K562 (cell line): ENCODE results near the gene DRG1. TPM values are rescaled to one million over a fixed set of nuclear protein-coding genes. Genes with fewer than 3 reads are reported as not detected.

Experiments used
- ATAC-seq: fragments of 200-7000 bp; cut with Tn5 transposase; 3 replicates; pipeline ENCODE4 v1.9.1; 2020; ENCODE audit warnings: moderate library complexity
- BruUV-seq: library from RNA; stranded (reverse); fragments of 400-500 nt; replicated peaks from 2 replicates; lab custom pipeline; 2021; lab: Mats Ljungman, UMichigan
- CTCF ChIA-PET: fragments of 300-600 bp; formaldehyde crosslinking; extraction: SDS; loops from one replicate; lab custom pipeline; 2021; ENCODE audit warnings: low intra/inter-chr PET ratio; lab: Yijun Ruan, JAX
- POLR2A ChIA-PET: fragments of 300-600, 350-650 bp; sonication (Branson Sonifier 250); formaldehyde crosslinking; extraction: SDS; loops from one replicate; lab custom pipeline; 2021; ENCODE audit warnings: antibody characterized with exemption, inconsistent platforms; lab: Yijun Ruan, JAX
- DNase-seq, 4 experiments: peaks; one replicate each; pipeline versions ENCODE4 v3.0.0 to v3.0.0-alpha.2; 2011 to 2018; ENCODE audit warnings: low spot score in 3 of 4, mixed read lengths in 3 of 4; ENCODE audit errors: extremely low read depth in 1 of 4
- FAIRE-seq: peaks from 2 replicates; lab custom pipeline; 2011; peaks lifted over from hg19 to GRCh38; lab: Jason Lieb, UNC
- H2AFZ ChIP-seq: 2 replicates; pipeline ENCODE4 v1.6.0; 2011; ENCODE audit warnings: low read depth, low read length, control low read depth, inconsistent platforms
- H3K27ac ChIP-seq: fragments of 200-600 bp; 3 replicates; pipeline ENCODE4 v1.8.0; 2011; ENCODE audit warnings: low read depth, mild to moderate bottlenecking, control low read depth, inconsistent platforms, low read length, moderate library complexity, mixed read lengths; ENCODE audit errors: extremely low read depth
- H3K27me3 ChIP-seq, 2 experiments: fragments of 300-600 bp in 1 of 2; 2 replicates in 1 of 2; 3 replicates in 1 of 2; pipeline versions ENCODE4 v1.6.0 to v1.8.0; 2011; ENCODE audit warnings: inconsistent platforms in 2 of 2, low read length in 2 of 2, mild to moderate bottlenecking in 1 of 2, mixed read lengths in 1 of 2, moderate library complexity in 1 of 2; ENCODE audit not compliant: control insufficient read depth in 2 of 2, insufficient read depth in 2 of 2
- H3K36me3 ChIP-seq: fragments of 300-600 bp; 3 replicates; pipeline ENCODE4 v1.8.0; 2011; ENCODE audit warnings: mild to moderate bottlenecking, low read length, inconsistent platforms; ENCODE audit not compliant: control insufficient read depth, insufficient read depth
- H3K4me1 ChIP-seq, 2 experiments: fragments of 200-600 bp in 1 of 2; replicated peaks in 1 of 2; 2 replicates in 1 of 2; 3 replicates in 1 of 2; pipeline versions ENCODE4 v1.5.1 to v1.8.0; 2011; ENCODE audit warnings: inconsistent platforms in 2 of 2, low read length in 2 of 2, mild to moderate bottlenecking in 1 of 2, mixed read lengths in 1 of 2, moderate library complexity in 1 of 2; ENCODE audit not compliant: control insufficient read depth in 2 of 2, insufficient read depth in 2 of 2
- H3K4me2 ChIP-seq: 2 replicates; pipeline ENCODE4 v1.6.1; 2011; ENCODE audit warnings: low read length, control low read depth, inconsistent platforms, mixed read lengths; ENCODE audit not compliant: insufficient read depth
- H3K4me3 ChIP-seq: fragments of 200-600 bp; sonication (generic), shearing (Covaris generic); 2 replicates; pipeline ENCODE4 v1.5.1; 2016; ENCODE audit warnings: control low read depth, inconsistent platforms
- H3K79me2 ChIP-seq: fragments of 200-600 bp; 3 replicates; pipeline ENCODE4 v1.8.0; 2011; ENCODE audit warnings: low read length, inconsistent platforms; ENCODE audit not compliant: control insufficient read depth, insufficient read depth
- H3K9ac ChIP-seq, 2 experiments: 2 replicates each; pipeline versions ENCODE4 v1.6.0 to v1.6.1; 2011; ENCODE audit warnings: low read depth in 2 of 2, low read length in 2 of 2, control low read depth in 1 of 2, inconsistent platforms in 1 of 2, mild to moderate bottlenecking in 1 of 2, mixed read lengths in 1 of 2; ENCODE audit not compliant: insufficient read depth in 1 of 2
- H3K9me1 ChIP-seq: one replicate; pipeline ENCODE4 v1.6.0; 2011; ENCODE audit warnings: inconsistent platforms, mild to moderate bottlenecking, low read length, moderate library complexity; ENCODE audit not compliant: control insufficient read depth, insufficient read depth
- H3K9me3 ChIP-seq: replicated peaks from 2 replicates; pipeline ENCODE4 v1.5.1; 2011; ENCODE audit warnings: low read depth, low read length, inconsistent platforms; ENCODE audit not compliant: control insufficient read depth, insufficient read depth
- H4K20me1 ChIP-seq: replicated peaks from 2 replicates; pipeline ENCODE4 v1.6.1; 2011; ENCODE audit warnings: low read length, inconsistent platforms, mixed read lengths; ENCODE audit not compliant: control insufficient read depth, insufficient read depth
- C11orf30 ChIP-seq: fragments of 450-650 bp; IDR thresholded peaks from 2 replicates; pipeline ENCODE4 v1.6.1; 2016; ENCODE audit warnings: low read depth, mild to moderate bottlenecking
- CBX1 ChIP-seq: sonication (generic); IDR thresholded peaks from 2 replicates; pipeline ENCODE4 v1.6.1; 2016; ENCODE audit warnings: antibody characterized with exemption, low read depth, mild to moderate bottlenecking
- CBX8 ChIP-seq: fragments of 200-600 bp; sonication (generic); IDR thresholded peaks from 2 replicates; pipeline ENCODE4 v1.6.1; 2012; ENCODE audit warnings: borderline replicate concordance, mixed run types, low read depth, mild to moderate bottlenecking, moderate library complexity, mixed read lengths, low read length, control low read depth, inconsistent platforms; ENCODE audit not compliant: poor library complexity, severe bottlenecking; ENCODE audit errors: extremely low read depth
- GTF2F1 ChIP-seq: IDR thresholded peaks from 2 replicates; pipeline ENCODE4 v1.6.1; 2011; ENCODE audit warnings: low read depth, low read length, improper control_type of control experiment
- HDAC2 ChIP-seq: fragments of 450-650 bp; IDR thresholded peaks from 2 replicates; pipeline ENCODE4 v1.6.1; 2016; ENCODE audit warnings: mild to moderate bottlenecking
- HDAC3 ChIP-seq: fragments of 450-650 bp; IDR thresholded peaks from 2 replicates; pipeline ENCODE4 v1.6.1; 2018; ENCODE audit warnings: borderline replicate concordance, mild to moderate bottlenecking, moderate library complexity; ENCODE audit not compliant: partially characterized antibody
- HIVEP1 ChIP-seq: fragments of 250-450 bp; sonication (Bioruptor Pico); IDR thresholded peaks from 2 replicates; pipeline ENCODE4 v1.4.0; 2020; ENCODE audit warnings: mild to moderate bottlenecking
- HMG20B ChIP-seq: fragments of 250-450 bp; sonication (Bioruptor Pico); IDR thresholded peaks from 2 replicates; pipeline ENCODE4 v1.5.0; 2021; ENCODE audit warnings: mild to moderate bottlenecking
- HNRNPH1 ChIP-seq: fragments of 200-400 bp; formaldehyde crosslinking; optimal IDR thresholded peaks from 2 replicates; pipeline ENCODE3; 2017; ENCODE audit warnings: low read depth, mild to moderate bottlenecking, low read length, moderate library complexity
- MAFK ChIP-seq: IDR thresholded peaks from 2 replicates; pipeline ENCODE4 v1.6.1; 2011; ENCODE audit warnings: low read length, improper control_type of control experiment
- RBM14 ChIP-seq: fragments of 200-400 bp; formaldehyde crosslinking; IDR thresholded peaks from 2 replicates; pipeline ENCODE4 v1.6.1; 2018; ENCODE audit warnings: low read depth, mild to moderate bottlenecking, low read length, moderate library complexity, borderline replicate concordance; ENCODE audit not compliant: insufficient read depth
- STAT5B ChIP-seq: fragments of 250-450 bp; sonication (Bioruptor Pico); IDR thresholded peaks from 2 replicates; pipeline ENCODE4 v1.8.0; 2021; ENCODE audit warnings: mild to moderate bottlenecking, inconsistent platforms
- ZNF143 ChIP-seq: sonication (generic); formaldehyde crosslinking; IDR thresholded peaks from 2 replicates; pipeline ENCODE4 v1.9.0; 2022; ENCODE audit warnings: mild to moderate bottlenecking, missing genetic modification reagents
- ZNF75A ChIP-seq: fragments of 450-650 bp; formaldehyde crosslinking; IDR thresholded peaks from 2 replicates; pipeline ENCODE4 v1.4.0; 2020; ENCODE audit warnings: mild to moderate bottlenecking
- WGBS: fragments of 100-300 bp; shearing (Covaris generic); methylation state at CpG from one replicate; pipeline ENCODE4 v1.1.6; 2016; ENCODE audit warnings: low coverage, mixed read lengths; ENCODE audit not compliant: insufficient coverage; ENCODE audit errors: missing lambda C conversion rate; 5-methylcytosine and 5-hydroxymethylcytosine counted together
- in situ Hi-C: fragments of 300-500 bp; cut with MboI; formaldehyde crosslinking; loops from 4 replicates; pipeline ENCODE4 v1.15.0; 2018; ENCODE audit warnings: inconsistent platforms, mixed read lengths
- intact Hi-C: fragments of 100-400 bp; cut with micrococcal nuclease; formaldehyde crosslinking; loops from 2 replicates; pipeline ENCODE4 v1.14.2; 2022
- polyA plus RNA-seq, 8 experiments: library from polyadenylated mRNA; depleted of rRNA in 4 of 8; stranded (reverse) in 5 of 8; unstranded in 3 of 8; fragments of >200 nt; fragmentation: Nextera tagmentation in 2 of 8; fragmentation: Illumina TruSeq in 1 of 8; extraction: Ambion mirVana in 2 of 8; extraction: Trizol in 1 of 8; gene quantifications; 2 replicates each; pipeline versions ENCODE4 v1.2.1 to v1.2.3, GENCODE V29; 2011 to 2014; ENCODE audit warnings: inconsistent platforms in 1 of 8, missing spikeins in 1 of 8
- total RNA-seq, 7 experiments: library from RNA; depleted of rRNA in 6 of 7; stranded (reverse); fragments of >200 nt in 6 of 7; fragmentation: Illumina TruSeq in 2 of 7; extraction: Trizol in 2 of 7; gene quantifications; 2 replicates each; pipeline versions ENCODE4 v1.2.1 to v1.2.3, GENCODE V29; 2011 to 2021; ENCODE audit warnings: low replicate concordance in 1 of 7
- TF ChIP-seq, protein P1 (sequence below): fragments of 200-800 bp; sonication (Bioruptor generic); IDR thresholded peaks from 2 replicates; pipeline ENCODE4 v1.6.1; 2016; ENCODE audit warnings: missing genetic modification characterization, missing compliant biosample characterization
- TF ChIP-seq, protein P2 (sequence below): fragments of 250-450 bp; sonication (Bioruptor Pico); IDR thresholded peaks from 2 replicates; pipeline ENCODE4 v1.5.0; 2021; ENCODE audit warnings: mild to moderate bottlenecking, moderate library complexity

Gene DRG1
- total and polyA plus RNA-seq, 9 of the 15 experiments (the other 6 are each of a cell fraction or from before 2014, with no cell fraction given) = 76.4 to 211 (median 93.3) TPM

DNA sequence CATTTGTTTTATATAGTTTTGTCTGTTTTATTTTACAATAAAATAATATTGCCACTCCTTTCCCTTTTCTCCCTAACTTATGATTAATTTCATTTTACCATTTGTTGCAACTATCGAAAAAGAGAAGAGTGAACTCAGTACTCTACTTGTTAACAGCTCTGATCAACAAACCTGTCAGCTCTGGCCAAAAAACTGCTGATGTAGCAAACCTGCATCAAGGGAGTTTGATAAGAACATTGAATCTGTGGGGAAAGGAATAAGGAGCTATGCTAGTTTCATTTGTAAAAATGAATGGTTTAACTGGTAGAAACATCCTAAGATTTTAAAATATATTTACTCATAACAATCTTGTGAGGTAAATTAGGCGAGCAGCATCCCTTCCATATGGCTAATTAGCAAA, 47.4 kb downstream of the DRG1 start:
- H4K20me1 ChIP-seq = no peaks in the 10 kb centered on the region
- CTCF ChIA-PET = no interaction called here
- ATAC-seq (no peak), DNase-seq (no peak), FAIRE-seq (no peak)
- no peak overlapping the region for H3K9ac ChIP-seq
- no peak overlapping the region for H2AFZ ChIP-seq
- no peaks in the 10 kb centered on the region for H3K79me2 ChIP-seq
- no peaks in the 10 kb centered on the region for H3K4me1 ChIP-seq
- intact Hi-C loops (no loop called here), in situ Hi-C loops (no loop called here)
- 91% methylated on average over 2 of the region's 2 CpGs for WGBS
- no TSS peak for BruUV-seq
- no peaks in the 10 kb centered on the region for H3K9me3 ChIP-seq
- no peaks in the 10 kb centered on the region for H3K27me3 ChIP-seq
- H3K4me3 ChIP-seq = no peak overlapping the region
- H3K9me1 ChIP-seq = no peaks in the 10 kb centered on the region
- no peak overlapping the region for H3K4me2 ChIP-seq
- peaks cover 53% of the 10 kb centered on the region; the same call in 2 of the 3 replicates for H3K36me3 ChIP-seq
- H3K27ac ChIP-seq = no peak overlapping the region
- POLR2A ChIA-PET = interaction anchor here (0.6 to 1.1 kb wide), 2 partner anchors 21 to 22 kb away, joined by 3 read pairs; no protein-coding TSS in a partner anchor
- TF ChIP-seq ZNF143 (no peak), HDAC3 (no peak), CBX8 (no peak), HNRNPH1 (no peak), HIVEP1 (CRISPR knock-in tag) (no peak), C11orf30 (peak; percentile 78), CBX1 (no peak), GTF2F1 (no peak), ZNF75A (no peak), STAT5B (CRISPR knock-in tag) (no peak), MAFK (peak; percentile 89), HDAC2 (no peak), HMG20B (no peak), RBM14 (no peak)
- TF ChIP-seq, protein P1, sequence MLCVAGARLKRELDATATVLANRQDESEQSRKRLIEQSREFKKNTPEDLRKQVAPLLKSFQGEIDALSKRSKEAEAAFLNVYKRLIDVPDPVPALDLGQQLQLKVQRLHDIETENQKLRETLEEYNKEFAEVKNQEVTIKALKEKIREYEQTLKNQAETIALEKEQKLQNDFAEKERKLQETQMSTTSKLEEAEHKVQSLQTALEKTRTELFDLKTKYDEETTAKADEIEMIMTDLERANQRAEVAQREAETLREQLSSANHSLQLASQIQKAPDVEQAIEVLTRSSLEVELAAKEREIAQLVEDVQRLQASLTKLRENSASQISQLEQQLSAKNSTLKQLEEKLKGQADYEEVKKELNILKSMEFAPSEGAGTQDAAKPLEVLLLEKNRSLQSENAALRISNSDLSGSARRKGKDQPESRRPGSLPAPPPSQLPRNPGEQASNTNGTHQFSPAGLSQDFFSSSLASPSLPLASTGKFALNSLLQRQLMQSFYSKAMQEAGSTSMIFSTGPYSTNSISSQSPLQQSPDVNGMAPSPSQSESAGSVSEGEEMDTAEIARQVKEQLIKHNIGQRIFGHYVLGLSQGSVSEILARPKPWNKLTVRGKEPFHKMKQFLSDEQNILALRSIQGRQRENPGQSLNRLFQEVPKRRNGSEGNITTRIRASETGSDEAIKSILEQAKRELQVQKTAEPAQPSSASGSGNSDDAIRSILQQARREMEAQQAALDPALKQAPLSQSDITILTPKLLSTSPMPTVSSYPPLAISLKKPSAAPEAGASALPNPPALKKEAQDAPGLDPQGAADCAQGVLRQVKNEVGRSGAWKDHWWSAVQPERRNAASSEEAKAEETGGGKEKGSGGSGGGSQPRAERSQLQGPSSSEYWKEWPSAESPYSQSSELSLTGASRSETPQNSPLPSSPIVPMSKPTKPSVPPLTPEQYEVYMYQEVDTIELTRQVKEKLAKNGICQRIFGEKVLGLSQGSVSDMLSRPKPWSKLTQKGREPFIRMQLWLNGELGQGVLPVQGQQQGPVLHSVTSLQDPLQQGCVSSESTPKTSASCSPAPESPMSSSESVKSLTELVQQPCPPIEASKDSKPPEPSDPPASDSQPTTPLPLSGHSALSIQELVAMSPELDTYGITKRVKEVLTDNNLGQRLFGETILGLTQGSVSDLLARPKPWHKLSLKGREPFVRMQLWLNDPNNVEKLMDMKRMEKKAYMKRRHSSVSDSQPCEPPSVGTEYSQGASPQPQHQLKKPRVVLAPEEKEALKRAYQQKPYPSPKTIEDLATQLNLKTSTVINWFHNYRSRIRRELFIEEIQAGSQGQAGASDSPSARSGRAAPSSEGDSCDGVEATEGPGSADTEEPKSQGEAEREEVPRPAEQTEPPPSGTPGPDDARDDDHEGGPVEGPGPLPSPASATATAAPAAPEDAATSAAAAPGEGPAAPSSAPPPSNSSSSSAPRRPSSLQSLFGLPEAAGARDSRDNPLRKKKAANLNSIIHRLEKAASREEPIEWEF (CRISPR knock-in tag) = no peak
- TF ChIP-seq, protein P2, sequence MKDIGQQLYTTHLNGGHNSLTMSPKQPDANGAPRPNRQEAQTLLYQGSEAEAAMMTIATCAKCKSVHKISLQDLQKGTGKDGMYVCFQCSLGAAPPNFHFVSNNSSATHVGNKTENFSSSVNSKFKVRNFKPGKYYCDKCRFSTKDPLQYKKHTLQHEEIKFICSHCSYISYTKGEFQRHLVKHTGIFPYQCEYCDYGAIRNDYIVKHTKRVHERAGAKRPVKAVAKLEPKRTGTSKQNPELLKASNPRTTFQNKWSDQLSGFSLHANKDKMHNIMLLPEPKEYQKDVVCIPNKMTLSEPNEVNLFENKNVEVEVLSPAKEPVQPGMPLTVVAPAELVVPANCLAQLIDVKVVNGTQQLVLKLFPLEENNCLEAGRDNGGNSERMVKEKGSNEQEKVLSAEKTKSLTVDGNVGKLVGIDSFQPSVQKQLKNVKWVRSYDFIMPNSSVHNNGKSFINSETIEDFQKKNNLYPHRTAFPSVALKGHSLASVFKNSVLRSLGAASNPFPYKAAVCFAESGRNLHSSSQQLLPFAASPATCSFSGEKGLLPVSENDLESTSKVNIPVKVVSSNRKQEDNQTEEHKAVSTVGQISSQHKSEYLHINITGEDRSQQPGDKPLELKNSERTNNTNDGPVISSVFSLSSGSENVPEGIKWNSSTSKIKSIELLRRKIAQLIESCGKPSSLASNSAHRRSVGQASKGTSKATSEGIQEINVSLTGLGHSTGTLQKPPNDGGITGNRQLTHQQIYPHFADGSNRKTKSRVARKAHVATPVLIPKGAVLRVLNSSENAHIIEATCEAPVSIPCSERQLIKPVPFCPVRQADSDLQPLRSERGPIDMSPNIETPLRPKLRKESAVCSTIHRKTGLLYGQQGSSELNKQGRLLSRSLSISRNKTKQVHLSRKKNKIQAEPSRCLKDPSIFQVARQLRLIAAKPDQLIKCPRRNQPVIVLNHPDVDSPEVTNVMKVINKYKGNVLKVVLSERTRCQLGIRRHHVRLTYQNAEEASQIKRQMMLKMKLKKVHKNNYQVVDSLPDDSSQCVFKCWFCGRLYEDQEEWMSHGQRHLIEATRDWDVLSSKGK (CRISPR knock-in tag) = no peak
